GM21576 (cell line): Measurements from ENCODE around the gene GHR.

ENCODE experiments used
- ATAC-seq: cut with Tn5 transposase; IDR thresholded peaks from one replicate; pipeline ENCODE4 v1.9.1; 2021; ENCODE audit warnings: mild to moderate bottlenecking, moderate library complexity; ENCODE audit not compliant: unreplicated experiment

GHR gene

GRCh38 chr5:42597318-42597937 lies 174.2 kb downstream of the GHR start:
- ATAC-seq, result no peak

DNA sequence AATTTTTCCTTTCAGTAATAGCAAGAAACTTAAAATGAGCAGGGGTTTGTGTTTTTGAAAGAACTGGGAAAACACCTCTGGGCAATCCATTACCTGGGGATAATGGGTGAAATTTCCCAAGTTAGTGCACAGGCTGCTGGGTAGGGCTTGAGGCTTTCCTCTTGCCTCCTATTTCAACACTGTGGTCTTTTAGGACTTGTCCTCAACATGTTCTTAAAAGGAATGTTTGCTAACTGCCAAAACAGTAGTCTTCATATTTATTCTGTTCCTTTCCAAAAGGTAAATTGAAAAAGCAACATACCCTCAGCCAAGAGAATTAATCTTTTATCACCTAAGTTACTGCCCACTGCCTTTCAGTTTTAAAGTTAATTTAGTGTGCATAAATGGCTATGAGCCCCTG lies 175.1 kb downstream of the GHR start:
- ATAC-seq, result no peak

DNA sequence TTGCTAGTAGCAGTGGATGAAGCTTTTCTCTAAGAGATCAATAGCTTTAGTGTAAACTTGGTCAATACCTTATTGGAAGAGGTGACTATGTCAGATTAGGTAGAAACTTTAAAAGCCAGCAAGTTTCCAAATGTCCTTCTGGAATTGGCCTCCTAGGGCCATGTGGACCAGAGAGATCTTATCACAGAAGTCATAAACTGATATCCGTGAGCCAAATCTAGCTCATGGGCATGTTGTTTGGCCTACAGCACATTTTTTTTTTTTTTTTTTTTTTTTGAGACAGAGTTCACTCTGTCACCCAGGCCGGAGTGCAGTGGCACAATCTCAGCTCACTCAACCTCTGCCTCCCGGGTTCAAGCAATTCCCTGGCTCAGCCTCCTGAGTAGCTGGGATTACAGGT lies 175.9 kb downstream of the GHR start:
- no peak for ATAC-seq

- ATAC-seq, result no peak
Measured at GRCh38 chr5:42600441-42600840, 177.2 kb downstream of the GHR start.

- no peak for ATAC-seq
Measured at GRCh38 chr5:42604171-42604711, 181.0 kb downstream of the GHR start.

DNA sequence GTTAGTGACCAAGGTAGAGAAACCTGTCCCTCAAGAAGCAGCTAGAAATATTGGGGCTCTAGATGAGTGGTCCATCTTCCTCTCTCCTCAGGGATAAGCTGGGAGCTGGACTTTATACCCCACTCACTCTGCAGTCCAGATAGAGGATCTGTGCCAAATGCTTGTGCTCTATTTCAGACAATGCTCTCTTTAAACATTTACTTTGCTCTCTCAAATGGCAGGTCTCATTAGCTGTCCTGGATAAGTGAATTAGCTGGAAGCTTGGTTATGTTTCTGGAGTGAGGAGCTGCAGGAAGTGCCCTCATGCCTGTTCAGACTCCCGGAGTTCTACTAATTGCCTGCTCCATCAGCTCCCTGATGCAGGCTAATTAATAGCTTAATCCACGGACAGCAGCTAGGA lies 182.3 kb downstream of the GHR start:
- ATAC-seq, result no peak

DNA sequence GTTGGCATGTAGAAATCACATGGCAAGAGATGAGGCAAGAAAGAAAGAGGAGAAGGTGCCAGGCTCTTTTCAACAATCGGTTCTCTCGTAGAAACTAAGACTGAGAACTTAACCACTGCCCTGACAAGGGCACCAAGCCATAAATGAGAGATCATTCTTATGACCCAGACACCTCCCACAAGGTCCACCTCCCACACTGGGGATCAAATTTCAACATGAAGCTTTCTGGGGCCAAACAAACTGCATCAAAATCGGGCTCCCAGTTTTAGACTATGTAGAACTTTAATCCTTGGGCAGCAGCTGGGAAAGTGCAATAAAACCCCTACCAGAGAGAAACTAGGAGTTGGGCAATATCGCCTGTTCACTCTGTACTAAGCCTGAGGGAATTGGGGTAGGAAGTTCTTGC lies 183.2 kb downstream of the GHR start:
- ATAC-seq, result no peak

- ATAC-seq, result no peak
Measured at GRCh38 chr5:42611437-42611836, 188.2 kb downstream of the GHR start.

GRCh38 chr5:42612750-42613366 lies 189.6 kb downstream of the GHR start:
- ATAC-seq, result no peak

DNA sequence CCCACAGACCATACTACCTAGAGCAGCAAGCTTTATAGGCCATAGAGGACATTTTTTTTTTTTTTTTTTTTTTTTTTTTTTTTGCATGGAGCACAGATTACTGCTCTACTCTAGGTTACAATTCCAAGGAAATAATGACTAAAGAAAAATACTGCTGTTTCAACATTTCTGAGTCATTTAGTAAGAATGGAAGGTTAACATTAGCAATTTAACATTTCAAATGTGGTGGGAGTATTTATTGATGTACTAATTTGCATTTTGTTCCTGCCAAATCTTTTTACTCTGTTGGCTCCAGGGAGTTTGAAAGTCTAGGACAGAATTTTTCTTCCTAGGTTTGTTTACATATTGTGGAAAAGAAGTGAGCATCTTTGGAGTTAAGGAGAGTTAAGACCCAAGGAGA lies 191.3 kb downstream of the GHR start:
- no peak for ATAC-seq

DNA sequence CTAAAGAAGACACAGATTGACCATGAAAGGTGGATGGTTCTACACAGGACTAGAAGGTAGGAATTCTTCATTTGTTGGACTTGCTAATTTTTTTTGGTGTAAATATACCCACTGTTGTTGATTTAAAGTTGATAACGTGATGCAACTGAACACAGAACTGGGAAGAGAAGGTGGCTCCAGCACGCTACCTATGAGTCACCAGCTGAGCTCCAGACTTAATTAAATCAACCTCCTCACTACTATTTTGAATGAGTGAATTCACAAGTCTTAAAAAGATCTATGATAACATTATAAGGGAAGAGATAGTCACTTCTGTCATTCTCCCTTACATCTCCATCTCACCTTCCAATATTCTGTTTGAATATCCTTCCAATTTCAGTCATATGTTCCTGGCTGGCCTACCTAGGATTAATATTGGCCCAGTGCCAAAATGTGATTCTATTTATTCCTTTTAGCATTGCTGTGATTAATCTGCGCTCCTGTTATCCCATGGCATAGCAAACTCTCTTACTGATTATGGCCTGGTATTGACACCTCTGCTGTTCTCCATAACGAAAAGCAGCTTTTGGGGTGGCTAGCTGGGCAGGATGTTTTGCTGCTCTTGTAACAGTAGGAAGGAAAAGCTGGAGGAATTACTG lies 197.5 kb downstream of the GHR start:
- ATAC-seq, result no peak

DNA sequence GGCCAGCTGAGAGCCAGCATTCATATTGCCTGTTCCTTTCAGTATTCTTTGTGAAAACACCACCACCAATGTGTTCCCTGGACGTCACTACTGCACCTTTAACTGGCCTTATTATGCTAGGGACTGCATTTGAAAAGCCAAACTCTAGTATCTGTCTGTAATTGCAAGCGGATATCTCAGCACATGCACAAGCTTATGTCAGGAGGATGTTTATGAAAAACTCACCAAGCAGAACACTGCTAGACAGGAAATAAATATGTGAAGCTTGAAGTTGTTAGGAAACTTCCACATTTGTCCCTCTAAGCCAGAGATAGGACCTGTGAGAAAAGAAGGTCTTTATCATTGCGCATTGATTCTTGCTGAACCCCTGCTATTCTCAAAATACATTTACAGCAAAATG lies 198.0 kb downstream of the GHR start:
- no peak for ATAC-seq

GRCh38 chr5:42621662-42622061 lies 198.4 kb downstream of the GHR start:
- ATAC-seq, result no peak

DNA sequence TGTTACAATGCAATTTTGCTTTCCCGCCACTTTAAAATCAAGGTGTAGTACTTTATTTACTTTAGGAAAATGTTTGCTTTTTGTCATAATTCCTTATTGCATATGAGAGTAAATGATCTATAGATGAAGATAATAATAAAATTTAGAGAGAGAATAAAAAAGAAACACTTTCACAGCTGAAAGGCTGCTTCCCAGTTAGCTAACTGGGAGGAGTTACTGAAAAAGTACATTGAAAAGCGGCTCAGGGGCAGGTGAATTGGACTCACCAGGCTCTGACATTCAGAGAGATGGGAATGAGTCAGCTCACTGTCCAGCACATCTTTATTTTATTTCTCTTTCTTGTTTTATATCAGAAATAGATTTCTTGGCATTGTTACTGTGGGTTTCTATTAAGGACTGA lies 201.7 kb downstream of the GHR start:
- ATAC-seq, result no peak

- ATAC-seq, result no peak
Measured at GRCh38 chr5:42626462-42626861, 203.2 kb downstream of the GHR start.

DNA sequence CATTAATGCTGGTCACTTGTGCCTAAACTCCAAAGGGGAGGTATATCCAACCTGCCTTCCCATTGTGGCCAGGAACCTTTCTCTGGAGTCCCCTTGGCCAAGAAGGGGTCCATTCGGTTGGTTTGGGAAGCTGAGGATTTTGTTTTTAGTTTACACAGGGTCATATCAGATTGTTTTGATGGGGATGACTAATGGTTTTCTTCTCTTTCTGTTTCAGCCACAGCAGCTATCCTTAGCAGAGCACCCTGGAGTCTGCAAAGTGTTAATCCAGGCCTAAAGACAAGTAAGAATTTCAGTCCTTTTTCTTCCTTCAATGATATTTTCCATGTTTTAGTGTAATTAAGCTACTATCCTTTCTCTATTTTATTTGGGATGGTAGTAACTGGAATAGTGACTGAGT lies 205.6 kb downstream of the GHR start:
- no peak for ATAC-seq

GRCh38 chr5:42629284-42629683 lies 206.0 kb downstream of the GHR start:
- ATAC-seq, result no peak

- ATAC-seq, result no peak
Measured at GRCh38 chr5:42631241-42631640, 208.0 kb downstream of the GHR start.

GRCh38 chr5:42632354-42632900 lies 209.2 kb downstream of the GHR start:
- ATAC-seq, result no peak

GRCh38 chr5:42634575-42634974 lies 211.3 kb downstream of the GHR start:
- no peak for ATAC-seq

GRCh38 chr5:42636425-42636824 lies 213.2 kb downstream of the GHR start:
- ATAC-seq, result no peak

- ATAC-seq, result no peak
Measured at GRCh38 chr5:42636946-42637345, 213.7 kb downstream of the GHR start.
